C4-2B (cell line): ENCODE data around the gene HSPA5.

Experiments used
- ZFX ChIP-seq: fragments of 450-650 bp; IDR thresholded peaks from 2 replicates; pipeline ENCODE4 v1.6.1; 2017
- TF ChIP-seq, protein P1 (sequence below): fragments of 450-650 bp; conservative IDR thresholded peaks from 2 replicates; pipeline ENCODE4 v1.5.1; 2017; ENCODE audit warnings: mild to moderate bottlenecking

DNA sequence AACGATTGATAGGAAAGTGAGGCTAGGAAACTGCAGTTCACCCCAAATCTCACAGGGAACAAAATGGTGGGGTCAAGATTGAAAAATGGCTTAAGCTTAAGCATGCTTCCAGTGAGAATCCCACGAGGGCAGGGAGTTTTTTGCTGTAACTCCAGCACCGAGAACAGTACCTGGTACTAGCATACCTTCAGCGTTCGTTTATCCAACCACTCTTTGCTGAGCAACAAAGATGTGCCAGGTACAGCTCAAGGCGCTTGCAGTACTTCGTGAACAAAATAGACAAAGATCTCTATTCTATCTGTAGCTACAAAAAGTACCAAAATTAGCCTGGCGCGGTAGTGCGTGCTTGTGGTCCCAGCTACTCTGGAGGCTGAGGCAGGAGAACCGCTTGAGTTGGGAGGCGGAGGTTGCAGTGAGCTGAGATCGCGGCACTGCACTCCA, 50.8 kb downstream of the HSPA5 start:
- TF ChIP-seq, protein P1, sequence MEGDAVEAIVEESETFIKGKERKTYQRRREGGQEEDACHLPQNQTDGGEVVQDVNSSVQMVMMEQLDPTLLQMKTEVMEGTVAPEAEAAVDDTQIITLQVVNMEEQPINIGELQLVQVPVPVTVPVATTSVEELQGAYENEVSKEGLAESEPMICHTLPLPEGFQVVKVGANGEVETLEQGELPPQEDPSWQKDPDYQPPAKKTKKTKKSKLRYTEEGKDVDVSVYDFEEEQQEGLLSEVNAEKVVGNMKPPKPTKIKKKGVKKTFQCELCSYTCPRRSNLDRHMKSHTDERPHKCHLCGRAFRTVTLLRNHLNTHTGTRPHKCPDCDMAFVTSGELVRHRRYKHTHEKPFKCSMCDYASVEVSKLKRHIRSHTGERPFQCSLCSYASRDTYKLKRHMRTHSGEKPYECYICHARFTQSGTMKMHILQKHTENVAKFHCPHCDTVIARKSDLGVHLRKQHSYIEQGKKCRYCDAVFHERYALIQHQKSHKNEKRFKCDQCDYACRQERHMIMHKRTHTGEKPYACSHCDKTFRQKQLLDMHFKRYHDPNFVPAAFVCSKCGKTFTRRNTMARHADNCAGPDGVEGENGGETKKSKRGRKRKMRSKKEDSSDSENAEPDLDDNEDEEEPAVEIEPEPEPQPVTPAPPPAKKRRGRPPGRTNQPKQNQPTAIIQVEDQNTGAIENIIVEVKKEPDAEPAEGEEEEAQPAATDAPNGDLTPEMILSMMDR, result no peak
- no peak for TF ChIP-seq ZFX
